Neural cell (in vitro differentiated cells): ENCODE results near the gene UVRAG.

ENCODE experiments used
- CTCF ChIP-seq: fragments of 450-650 bp; IDR thresholded peaks from 2 replicates; pipeline ENCODE4 v1.5.1; 2014; ENCODE audit warnings: antibody characterized with exemption, mild to moderate bottlenecking, moderate library complexity; ENCODE audit not compliant: poor library complexity, severe bottlenecking
- MXI1 ChIP-seq: fragments of 450-650 bp; conservative IDR thresholded peaks from 2 replicates; pipeline ENCODE4 v1.6.1; 2014; ENCODE audit warnings: antibody characterized with exemption, mild to moderate bottlenecking; ENCODE audit not compliant: poor library complexity, severe bottlenecking

- no peak for TF ChIP-seq CTCF
- TF ChIP-seq MXI1: no peak
These were observed 31.5 kb upstream of the UVRAG start for GRCh38 chr11:75783416-75784084.
